H1 (cell line): ENCODE measurements around the gene EBF3. TPM values are rescaled to one million over a fixed set of nuclear protein-coding genes. Genes with fewer than 3 reads are reported as not detected.

Experiments
- CTCF ChIA-PET: fragments of 300-600 bp; sonication (Branson Sonifier 250); formaldehyde crosslinking; loops from one replicate; lab custom pipeline; 2021; ENCODE audit not compliant: partially characterized antibody; lab: Charles Lee
- POLR2A ChIA-PET: fragments of 300-600 bp; sonication (Branson Sonifier 250); formaldehyde crosslinking; loops from one replicate; lab custom pipeline; 2021; ENCODE audit warnings: inconsistent platforms; ENCODE audit not compliant: partially characterized antibody; lab: Charles Lee
- DNase-seq, 2 experiments: peaks; one replicate each; pipeline versions ENCODE4 v3.0.0 to v3.0.0-alpha.2; 2010 to 2022; ENCODE audit warnings: low spot score in 2 of 2, low read depth in 1 of 2, mixed read lengths in 1 of 2
- FAIRE-seq: peaks from 2 replicates; lab custom pipeline; 2011; peaks lifted over from hg19 to GRCh38; lab: Jason Lieb, UNC
- H2AFZ ChIP-seq: 2 replicates; pipeline ENCODE4 v1.8.1; 2012; ENCODE audit warnings: low read length, inconsistent platforms
- H2AK5ac ChIP-seq: 2 replicates; pipeline ENCODE4 v1.6.1; 2013; ENCODE audit warnings: low read depth, low read length
- H2BK120ac ChIP-seq: replicated peaks from 2 replicates; pipeline ENCODE3; 2013; ENCODE audit warnings: low read depth, low read length, inconsistent platforms
- H2BK12ac ChIP-seq: 2 replicates; pipeline ENCODE4 v1.6.1; 2013; ENCODE audit warnings: low read depth, low read length
- H2BK15ac ChIP-seq: 2 replicates; pipeline ENCODE4 v1.6.1; 2013; ENCODE audit warnings: low read length
- H2BK20ac ChIP-seq: 2 replicates; pipeline ENCODE4 v1.6.1; 2013; ENCODE audit warnings: low read length
- H2BK5ac ChIP-seq: 2 replicates; pipeline ENCODE4 v1.6.1; 2013; ENCODE audit warnings: low read depth, low read length
- H3K14ac ChIP-seq: 2 replicates; pipeline ENCODE4 v1.6.1; 2013; ENCODE audit warnings: inconsistent platforms; ENCODE audit not compliant: insufficient read length
- H3K18ac ChIP-seq: 2 replicates; pipeline ENCODE4 v1.6.1; 2013; ENCODE audit warnings: low read length; ENCODE audit errors: extremely low read depth
- H3K23ac ChIP-seq: 2 replicates; pipeline ENCODE4 v1.6.1; 2013; ENCODE audit warnings: inconsistent platforms; ENCODE audit not compliant: insufficient read length
- H3K23me2 ChIP-seq: 2 replicates; pipeline ENCODE4 v1.6.1; 2013; ENCODE audit warnings: low read depth, low read length
- H3K27ac ChIP-seq: 2 replicates; pipeline ENCODE4 v1.6.1; 2011; ENCODE audit warnings: low read depth, low read length, inconsistent platforms
- H3K27me3 ChIP-seq, 4 experiments: replicated peaks in 1 of 4; 1 replicate in 1 of 4; 2 replicates in 3 of 4; pipeline versions ENCODE4 v1.6.1 to v1.8.1; 2011 to 2013; ENCODE audit warnings: low read length in 3 of 4, mild to moderate bottlenecking in 3 of 4, inconsistent platforms in 2 of 4, mixed read lengths in 2 of 4, moderate library complexity in 1 of 4; ENCODE audit not compliant: control insufficient read depth in 3 of 4, insufficient read depth in 3 of 4; ENCODE audit errors: extremely low read depth in 1 of 4
- H3K36me3 ChIP-seq, 4 experiments: 2 replicates each; pipeline versions ENCODE4 v1.6.1 to v1.8.1; 2011 to 2013; ENCODE audit warnings: mild to moderate bottlenecking in 4 of 4, low read length in 3 of 4, moderate library complexity in 2 of 4, control low read depth in 1 of 4, inconsistent platforms in 1 of 4; ENCODE audit not compliant: insufficient read depth in 4 of 4, control insufficient read depth in 2 of 4
- H3K4ac ChIP-seq: replicated peaks from 2 replicates; pipeline ENCODE3; 2013; ENCODE audit warnings: low read length, low read depth, mixed read lengths, inconsistent platforms; ENCODE audit not compliant: insufficient read length
- H3K4me1 ChIP-seq, 4 experiments: replicated peaks in 1 of 4; 1 replicate in 1 of 4; 2 replicates in 3 of 4; pipeline versions ENCODE4 v1.6.1 to v1.8.1; 2011 to 2013; ENCODE audit warnings: low read length in 3 of 4, inconsistent platforms in 2 of 4, mixed read lengths in 1 of 4; ENCODE audit not compliant: insufficient read depth in 4 of 4, control insufficient read depth in 3 of 4
- H3K4me2 ChIP-seq, 2 experiments: 2 replicates each; pipeline versions ENCODE4 v1.6.1 to v1.8.1; 2011 to 2013; ENCODE audit warnings: low read depth in 2 of 2, low read length in 2 of 2, control low read depth in 1 of 2, inconsistent platforms in 1 of 2, mild to moderate bottlenecking in 1 of 2; ENCODE audit not compliant: insufficient read depth in 1 of 2
- H3K4me3 ChIP-seq, 4 experiments: fragments of 200-600, 300-600 bp in 1 of 4; sonication (generic), shearing (Covaris generic), sonication (Bioruptor Twin) in 1 of 4; 2 replicates each; pipeline versions ENCODE4 v1.5.1 to v1.8.1; 2011 to 2016; ENCODE audit warnings: low read length in 4 of 4, low read depth in 3 of 4, control low read depth in 2 of 4, inconsistent platforms in 2 of 4, mild to moderate bottlenecking in 2 of 4, mixed read lengths in 1 of 4, moderate library complexity in 1 of 4; ENCODE audit not compliant: insufficient read depth in 2 of 4; ENCODE audit errors: extremely low read depth in 1 of 4
- H3K56ac ChIP-seq: replicated peaks from 2 replicates; pipeline ENCODE3; 2013; ENCODE audit warnings: low read depth, mild to moderate bottlenecking, mixed read lengths, low read length, inconsistent platforms; ENCODE audit not compliant: insufficient read length
- H3K79me1 ChIP-seq: 2 replicates; pipeline ENCODE4 v1.6.1; 2013; ENCODE audit warnings: low read depth, low read length, control low read depth
- H3K79me2 ChIP-seq, 2 experiments: 2 replicates each; pipeline versions ENCODE4 v1.6.1 to v1.8.1; 2012 to 2013; ENCODE audit warnings: low read length in 2 of 2, mild to moderate bottlenecking in 2 of 2, inconsistent platforms in 1 of 2; ENCODE audit not compliant: insufficient read depth in 2 of 2, control insufficient read depth in 1 of 2
- H3K9ac ChIP-seq, 4 experiments: replicated peaks in 1 of 4; 1 replicate in 1 of 4; 2 replicates in 3 of 4; pipeline versions ENCODE4 v1.6.1 to v1.8.1; 2011 to 2013; ENCODE audit warnings: low read depth in 3 of 4, low read length in 3 of 4, control low read depth in 2 of 4, mild to moderate bottlenecking in 2 of 4, moderate library complexity in 2 of 4, inconsistent platforms in 1 of 4; ENCODE audit errors: extremely low read depth in 1 of 4
- H3K9me3 ChIP-seq, 2 experiments: 2 replicates each; pipeline versions ENCODE4 v1.6.1 to v1.8.1; 2012 to 2013; ENCODE audit warnings: mild to moderate bottlenecking in 2 of 2, moderate library complexity in 2 of 2, control low read depth in 1 of 2, inconsistent platforms in 1 of 2, low read depth in 1 of 2, low read length in 1 of 2, mixed read lengths in 1 of 2; ENCODE audit not compliant: insufficient read depth in 2 of 2
- H4K20me1 ChIP-seq, 2 experiments: replicated peaks in 1 of 2; 2 replicates each; pipeline versions ENCODE3 to v1.8.1; 2011 to 2013; ENCODE audit warnings: inconsistent platforms in 2 of 2, low read length in 2 of 2, mild to moderate bottlenecking in 1 of 2; ENCODE audit not compliant: insufficient read depth in 2 of 2, control insufficient read depth in 1 of 2
- H4K5ac ChIP-seq: 2 replicates; pipeline ENCODE4 v1.6.1; 2013; ENCODE audit warnings: low read length, low read depth, mixed read lengths, inconsistent platforms; ENCODE audit not compliant: insufficient read length
- H4K8ac ChIP-seq: 2 replicates; pipeline ENCODE4 v1.8.0; 2013; ENCODE audit warnings: mild to moderate bottlenecking, moderate library complexity, low read length, inconsistent platforms; ENCODE audit not compliant: insufficient read depth; ENCODE audit errors: extremely low read depth
- H4K91ac ChIP-seq: replicated peaks from 2 replicates; pipeline ENCODE3; 2013; ENCODE audit warnings: low read length, mixed read lengths, inconsistent platforms; ENCODE audit not compliant: insufficient read length
- CBX8 ChIP-seq: fragments of 300-800, 300-1000 bp; sonication (generic); IDR thresholded peaks from 2 replicates; pipeline ENCODE4 v1.7.1; 2016; ENCODE audit warnings: low read depth, low read length, borderline replicate concordance
- PHF8 ChIP-seq: fragments of 200-600 bp; sonication (generic); conservative IDR thresholded peaks from 2 replicates; pipeline ENCODE4 v1.7.1; 2012; ENCODE audit warnings: low read depth, mild to moderate bottlenecking, inconsistent platforms, low read length, moderate library complexity
- RAD21 ChIP-seq, 2 experiments: IDR thresholded peaks in 1 of 2; conservative IDR thresholded peaks in 1 of 2; 2 replicates each; pipeline ENCODE4 v1.6.1; 2011; ENCODE audit warnings: low read depth in 2 of 2, low read length in 2 of 2, improper control_type of control experiment in 1 of 2, inconsistent platforms in 1 of 2, mild to moderate bottlenecking in 1 of 2, moderate library complexity in 1 of 2
- RXRA ChIP-seq: IDR thresholded peaks from 2 replicates; pipeline ENCODE4 v1.6.1; 2011; ENCODE audit warnings: low read depth, mild to moderate bottlenecking, low read length, moderate library complexity; ENCODE audit not compliant: insufficient read depth
- SIN3A ChIP-seq, 2 experiments: IDR thresholded peaks in 1 of 2; conservative IDR thresholded peaks in 1 of 2; 2 replicates each; pipeline ENCODE4 v1.6.1; 2011 to 2012; ENCODE audit warnings: low read length in 2 of 2, improper control_type of control experiment in 1 of 2, low read depth in 1 of 2, mild to moderate bottlenecking in 1 of 2
- TAF1 ChIP-seq: IDR thresholded peaks from 2 replicates; pipeline ENCODE4 v1.6.1; 2011; ENCODE audit warnings: mild to moderate bottlenecking, low read depth, low read length
- ZNF274 ChIP-seq: IDR thresholded peaks from 2 replicates; pipeline ENCODE4 v1.7.0; 2012; ENCODE audit warnings: low read length, borderline replicate concordance; ENCODE audit errors: extremely low read depth
- WGBS, 2 experiments: shearing (Covaris generic) in 1 of 2; methylation state at CpG; one replicate each; pipeline versions ENCODE4 v1.1.6 to v1.1.7; 2013 to 2015; ENCODE audit warnings: low lambda C conversion rate in 2 of 2, mixed read lengths in 2 of 2, inconsistent platforms in 1 of 2, low coverage in 1 of 2, missing lambda C conversion rate in 1 of 2; ENCODE audit not compliant: insufficient replicate concordance in 2 of 2, insufficient coverage in 1 of 2, insufficient read length in 1 of 2; ENCODE audit errors: extremely low coverage in 1 of 2, missing lambda C conversion rate in 1 of 2; 5-methylcytosine and 5-hydroxymethylcytosine counted together
- polyA plus RNA-seq, 7 experiments: library from polyadenylated mRNA; depleted of rRNA in 3 of 7; stranded (reverse) in 5 of 7; unstranded in 2 of 7; fragments of >200 nt in 5 of 7; fragments of 200-250 nt in 2 of 7; gene quantifications; 1 replicate in 5 of 7; 2 replicates in 1 of 7; 4 replicates in 1 of 7; pipeline versions ENCODE4 v1.2.1 to v1.2.3, GENCODE V29; 2011 to 2013; ENCODE audit warnings: missing spikeins in 2 of 7, mixed read lengths in 2 of 7
- total RNA-seq: library from RNA; stranded (reverse); fragmentation: NEBNext Ultra II Directional; extraction: Animal tissue kit (Norgen Biotek cat#: 25700); gene quantifications from 2 replicates; pipeline ENCODE4 v1.2.1, GENCODE V29; 2021
- TF ChIP-seq, protein P1 (sequence below): IDR thresholded peaks from 2 replicates; pipeline ENCODE4 v1.6.1; 2012; ENCODE audit warnings: low read length, inconsistent platforms

The EBF3 gene
- total and polyA plus RNA-seq, 2 of the 8 experiments (the other 6 are each of a cell fraction or from before 2014, with no cell fraction given) = 0.08 to 0.26 TPM

DNA sequence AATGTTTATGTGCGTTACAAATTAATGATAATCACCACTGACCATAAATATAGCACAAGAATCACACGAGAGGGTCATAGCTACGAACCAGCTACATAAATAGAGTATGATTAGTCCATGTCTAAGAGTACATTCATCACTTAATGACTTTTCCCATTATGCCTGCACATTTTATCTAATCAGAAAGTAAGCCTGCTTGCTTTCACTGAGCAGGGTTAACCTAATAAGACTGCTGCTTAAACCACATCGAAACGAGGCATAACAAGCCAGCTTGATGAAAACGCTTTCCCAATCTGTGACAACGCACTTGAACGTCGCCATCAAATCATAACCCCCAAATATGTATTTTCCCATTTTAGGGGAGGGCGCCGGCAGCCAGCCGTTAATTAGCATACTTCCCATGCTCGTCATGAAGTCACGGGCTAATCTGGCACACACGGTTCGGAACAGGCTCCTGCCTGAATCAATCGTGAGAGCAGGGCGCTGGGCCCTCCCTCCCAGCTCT, 71.5 kb downstream of the EBF3 start:
- Histone ChIP-seq H3K36me3 (no peaks in the 10 kb centered on the region), H3K18ac (no peak overlapping the region), H2AFZ (no peak overlapping the region), H3K14ac (no peak overlapping the region), H3K4me1 (peaks cover 2 to 24% (median 6%) of the 10 kb centered on the region in 4 experiments), H3K27me3 (peaks cover 0 to 4% (median 0%) of the 10 kb centered on the region in 4 experiments; a peak in 3 of 7 replicates)
- DNase-seq (no peak), FAIRE-seq (no peak)
- TF ChIP-seq, protein P1, sequence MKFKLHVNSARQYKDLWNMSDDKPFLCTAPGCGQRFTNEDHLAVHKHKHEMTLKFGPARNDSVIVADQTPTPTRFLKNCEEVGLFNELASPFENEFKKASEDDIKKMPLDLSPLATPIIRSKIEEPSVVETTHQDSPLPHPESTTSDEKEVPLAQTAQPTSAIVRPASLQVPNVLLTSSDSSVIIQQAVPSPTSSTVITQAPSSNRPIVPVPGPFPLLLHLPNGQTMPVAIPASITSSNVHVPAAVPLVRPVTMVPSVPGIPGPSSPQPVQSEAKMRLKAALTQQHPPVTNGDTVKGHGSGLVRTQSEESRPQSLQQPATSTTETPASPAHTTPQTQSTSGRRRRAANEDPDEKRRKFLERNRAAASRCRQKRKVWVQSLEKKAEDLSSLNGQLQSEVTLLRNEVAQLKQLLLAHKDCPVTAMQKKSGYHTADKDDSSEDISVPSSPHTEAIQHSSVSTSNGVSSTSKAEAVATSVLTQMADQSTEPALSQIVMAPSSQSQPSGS = no peak
- TF ChIP-seq RXRA (no peak), CBX8 (no peak), ZNF274 (no peak), SIN3A (conservative IDR thresholded peaks at IDR 0.05 in 1 of 2, IDR thresholded peaks at IDR 0.05 in 1 of 2; ENCODE audit: low read depth in 1 of 2, low read length in 2 of 2) (no peak), TAF1 (no peak), RAD21 (IDR thresholded peaks at IDR 0.05 in 1 of 2, conservative IDR thresholded peaks at IDR 0.05 in 1 of 2; ENCODE audit: low read depth in 2 of 2, low read length in 2 of 2) (no peak), PHF8 (no peak)
- TF ChIP-seq, all 59 proteins: peak for 0
- H4K91ac ChIP-seq = no peak overlapping the region
- H2BK120ac ChIP-seq = no peak overlapping the region
- 0 out of 2 replicates have a peak overlapping the region, but pooled peaks have one; percentile 34 for H2BK20ac ChIP-seq
- H3K56ac ChIP-seq = no peak overlapping the region
- no peaks in the 10 kb centered on the region for H3K79me2 ChIP-seq
- H3K23ac ChIP-seq = no peak overlapping the region
- no peak overlapping the region for H3K27ac ChIP-seq
- H3K9ac ChIP-seq = no peak overlapping the region
- POLR2A ChIA-PET = no interaction called here
- H4K5ac ChIP-seq = no peak overlapping the region
- no peak overlapping the region for H2AK5ac ChIP-seq
- 0 out of 2 replicates have a peak overlapping the region, but pooled peaks have one; percentile 61 for H2BK15ac ChIP-seq
- H3K23me2 ChIP-seq = no peaks in the 10 kb centered on the region
- H4K8ac ChIP-seq = no peak overlapping the region; the same call in 1 of the 2 replicates
- no peak overlapping the region for H2BK12ac ChIP-seq
- no peaks in the 10 kb centered on the region for H3K79me1 ChIP-seq
- no peak overlapping the region for H2BK5ac ChIP-seq
- no peak overlapping the region for H3K4ac ChIP-seq
- H3K9me3 ChIP-seq = no peaks in the 10 kb centered on the region
- H3K4me3 ChIP-seq = no peak overlapping the region
- CTCF ChIA-PET = interaction anchor here (1.2 to 12.5 kb wide), 7 partner anchors 15 to 1680 kb away, joined by 3 to 131 read pairs (median 3); no protein-coding TSS in a partner anchor
- WGBS, 2 experiments = 87% methylated on average over 18 of the region's 18 CpGs; no CpG with 5 or more reads in 1 of the 2 experiments
- H3K4me2 ChIP-seq = no peak overlapping the region
- H4K20me1 ChIP-seq = no peaks in the 10 kb centered on the region
